NCI-H2029 (cell line): Measurements from ENCODE around the gene CREB3L2.

Source experiments
- DNase-seq: peaks from one replicate; lab custom pipeline; 2025; lab: John Stamatoyannopoulos, UW

The CREB3L2 gene

GRCh38 chr7:137950967-137951366 is 50.9 kb downstream of the CREB3L2 start:
- DNase-seq: no peak

- DNase-seq: no peak
Measured at GRCh38 chr7:137950263-137950621, 51.6 kb downstream of the CREB3L2 start.

GRCh38 chr7:137949416-137950262 is 52.2 kb downstream of the CREB3L2 start:
- DNase-seq: no peak

- DNase-seq: no peak
Measured at GRCh38 chr7:137948845-137949330, 53.0 kb downstream of the CREB3L2 start.

- DNase-seq: peak; percentile 7
Measured at GRCh38 chr7:137948083-137948844, 53.6 kb downstream of the CREB3L2 start.

GRCh38 chr7:137947046-137947445 is 54.8 kb downstream of the CREB3L2 start:
- no peak for DNase-seq

- no peak for DNase-seq
Measured at GRCh38 chr7:137946011-137946410, 55.9 kb downstream of the CREB3L2 start.

- DNase-seq: no peak
Measured at GRCh38 chr7:137944168-137944567, 57.7 kb downstream of the CREB3L2 start.

GRCh38 chr7:137943132-137943551 is 58.7 kb downstream of the CREB3L2 start:
- no peak for DNase-seq

GRCh38 chr7:137942484-137943115 is 59.3 kb downstream of the CREB3L2 start:
- no peak for DNase-seq

- DNase-seq: no peak
Measured at GRCh38 chr7:137940656-137941518, 61.0 kb downstream of the CREB3L2 start.

GRCh38 chr7:137940218-137940617 is 61.7 kb downstream of the CREB3L2 start:
- DNase-seq: no peak

GRCh38 chr7:137937202-137937560 is 64.7 kb downstream of the CREB3L2 start:
- peak; percentile 4 for DNase-seq

GRCh38 chr7:137936509-137937201 is 65.2 kb downstream of the CREB3L2 start:
- DNase-seq: no peak

- no peak for DNase-seq
Measured at GRCh38 chr7:137935884-137936508, 65.9 kb downstream of the CREB3L2 start.

GRCh38 chr7:137934941-137935883 is 66.7 kb downstream of the CREB3L2 start:
- no peak for DNase-seq

- DNase-seq: no peak
Measured at GRCh38 chr7:137934176-137934826, 67.6 kb downstream of the CREB3L2 start.

- no peak for DNase-seq
Measured at GRCh38 chr7:137933270-137934017, 68.4 kb downstream of the CREB3L2 start.
